HG03565 (cell line): ENCODE measurements around the gene MAML2.

Experiments used
- ATAC-seq: cut with Tn5 transposase; IDR thresholded peaks from one replicate; pipeline ENCODE4 v1.9.1; 2021; ENCODE audit warnings: mild to moderate bottlenecking, moderate library complexity; ENCODE audit not compliant: unreplicated experiment

The MAML2 gene

GRCh38 chr11:96318850-96319249 is 24.1 kb downstream of the MAML2 start:
- ATAC-seq: no peak

- ATAC-seq: no peak
Measured at GRCh38 chr11:96318399-96318798, 24.6 kb downstream of the MAML2 start.

DNA sequence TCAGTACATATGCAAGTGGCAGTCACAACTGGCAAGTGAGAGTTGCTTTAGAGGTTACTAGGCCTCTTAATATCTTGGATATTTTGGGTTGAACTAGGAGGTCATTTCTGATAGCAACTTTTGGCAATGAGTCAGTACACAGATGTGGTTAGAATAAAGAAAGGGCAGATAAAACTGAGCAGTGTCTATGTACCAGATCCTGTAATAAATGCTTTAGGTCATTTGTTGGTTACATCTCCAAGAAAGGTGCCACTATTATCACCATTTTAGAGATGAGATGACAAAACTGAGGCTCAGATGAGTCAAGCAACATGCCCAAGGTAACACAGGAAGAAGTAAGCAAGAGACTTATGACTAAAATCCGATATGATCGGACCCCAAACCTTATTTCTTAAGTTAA is 25.0 kb downstream of the MAML2 start:
- ATAC-seq: no peak

- no peak for ATAC-seq
Measured at GRCh38 chr11:96317571-96317970, 25.4 kb downstream of the MAML2 start.

GRCh38 chr11:96316869-96317268 is 26.1 kb downstream of the MAML2 start:
- ATAC-seq: no peak

- ATAC-seq: no peak
Measured at GRCh38 chr11:96315476-96315875, 27.5 kb downstream of the MAML2 start.

GRCh38 chr11:96314326-96315020 is 28.5 kb downstream of the MAML2 start:
- no peak for ATAC-seq

- no peak for ATAC-seq
Measured at GRCh38 chr11:96313163-96313562, 29.8 kb downstream of the MAML2 start.

DNA sequence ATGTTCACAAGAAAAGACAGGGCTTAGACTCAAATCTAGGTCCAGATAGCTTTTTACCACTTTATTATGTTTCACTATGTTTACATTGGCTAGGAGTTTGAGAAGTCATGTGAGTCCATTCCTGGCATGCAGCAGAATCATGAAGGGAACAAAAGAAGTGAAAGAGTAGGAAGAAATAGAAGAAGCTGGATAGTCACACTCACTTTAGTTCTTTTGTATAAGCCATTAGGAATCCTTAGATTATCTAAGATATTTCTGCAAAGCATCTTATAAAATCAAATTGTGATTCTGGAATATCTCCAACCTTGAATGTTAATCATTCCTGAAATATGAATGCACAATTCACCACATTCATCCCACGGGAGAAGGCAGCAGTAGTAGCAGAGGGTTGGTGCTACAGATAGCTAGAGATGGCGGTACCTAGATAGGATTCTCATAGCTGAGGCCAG is 31.9 kb downstream of the MAML2 start:
- no peak for ATAC-seq

GRCh38 chr11:96310236-96310635 is 32.8 kb downstream of the MAML2 start:
- no peak for ATAC-seq

- ATAC-seq: no peak
Measured at GRCh38 chr11:96309643-96310017, 33.4 kb downstream of the MAML2 start.

GRCh38 chr11:96309016-96309642 is 33.9 kb downstream of the MAML2 start:
- no peak for ATAC-seq

DNA sequence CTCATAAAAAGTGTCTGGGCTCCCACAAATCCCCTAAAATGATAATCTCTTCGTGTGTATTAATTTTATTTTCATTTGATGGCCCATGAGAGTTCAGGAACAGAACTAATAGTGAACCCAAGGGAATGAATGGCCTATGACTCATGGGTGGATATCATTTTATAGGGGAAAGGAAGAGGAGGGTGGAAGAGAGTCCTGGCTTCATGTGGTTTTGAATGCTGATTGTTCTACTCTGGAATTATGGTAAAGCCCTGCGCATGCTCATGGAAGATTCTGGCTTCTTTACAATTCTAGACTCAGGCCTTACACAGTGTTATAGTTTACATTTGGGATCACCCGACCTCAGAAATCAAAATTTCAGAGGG is 35.2 kb downstream of the MAML2 start:
- no peak for ATAC-seq

DNA sequence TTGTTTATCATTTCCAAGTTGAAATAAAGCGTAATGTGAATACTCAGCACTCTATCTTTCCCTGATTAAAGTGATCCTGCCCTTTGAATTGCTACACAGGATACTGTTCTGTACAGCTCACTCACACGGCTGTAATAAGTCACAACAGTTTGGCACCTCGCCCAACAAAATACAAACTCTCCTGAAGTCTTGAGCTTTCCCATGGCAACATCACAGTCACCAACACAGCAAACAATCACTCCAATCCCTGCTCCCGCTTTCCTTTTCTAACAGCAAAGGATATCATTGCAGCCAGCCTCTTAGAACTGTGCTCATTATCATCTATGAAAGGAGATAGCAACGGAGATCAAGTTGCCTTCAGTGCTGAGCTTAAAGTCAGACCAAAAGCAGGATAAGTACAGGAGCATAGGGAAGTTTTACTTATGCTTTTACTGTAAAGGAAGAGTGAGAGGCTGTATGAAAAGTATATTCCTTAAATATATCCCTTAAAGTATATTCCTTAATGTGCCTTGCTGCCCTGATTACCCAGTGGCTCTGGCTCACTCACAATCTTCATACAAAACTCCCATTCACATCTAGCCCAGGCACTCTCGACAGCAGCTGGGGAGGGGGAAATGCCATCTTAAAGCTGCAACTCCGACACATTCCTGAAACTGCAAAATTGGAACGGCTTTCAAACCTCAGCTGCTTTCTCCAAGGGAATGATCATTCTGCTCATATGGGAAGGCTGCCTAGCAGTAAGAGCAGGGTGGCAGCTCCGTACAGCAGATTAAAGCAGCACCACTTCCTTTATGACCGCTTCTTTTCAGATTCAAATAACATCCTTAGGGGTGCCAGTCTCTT is 35.8 kb downstream of the MAML2 start:
- no peak for ATAC-seq

DNA sequence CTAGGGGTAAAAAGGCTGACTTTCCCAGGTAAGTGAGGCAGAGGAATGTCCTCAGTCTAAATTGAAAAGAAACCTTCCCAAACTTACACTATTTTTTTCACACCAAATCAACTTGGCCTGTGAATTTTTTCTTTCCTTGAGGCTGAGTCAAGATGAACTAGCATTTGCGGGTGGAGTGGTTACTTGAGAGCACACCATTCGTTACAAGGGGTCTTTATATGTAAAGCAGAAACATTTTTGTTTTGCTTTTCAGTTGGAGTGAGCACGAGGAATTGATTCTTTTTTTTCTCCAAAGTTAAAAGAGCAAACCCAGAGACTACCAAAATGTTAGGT is 36.4 kb downstream of the MAML2 start:
- no peak for ATAC-seq

DNA sequence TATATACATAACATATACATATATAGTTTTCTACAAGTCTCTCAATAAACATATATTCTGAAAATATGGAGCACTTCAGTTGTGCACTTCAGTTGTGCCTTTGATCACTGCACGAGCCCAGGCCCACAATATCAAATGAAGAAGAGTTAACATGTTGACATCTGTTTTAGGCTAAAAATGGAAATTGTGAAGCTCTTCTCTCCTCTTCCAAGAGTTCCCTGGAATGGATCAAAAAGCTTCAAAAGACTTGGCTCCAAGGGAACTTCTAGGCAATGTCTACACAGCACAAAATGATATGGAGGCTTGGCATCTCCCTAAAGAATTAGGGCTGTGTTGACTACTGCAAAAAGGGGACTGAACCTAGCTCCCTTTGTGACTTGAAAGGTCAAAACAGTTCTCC is 36.9 kb downstream of the MAML2 start:
- ATAC-seq: no peak

DNA sequence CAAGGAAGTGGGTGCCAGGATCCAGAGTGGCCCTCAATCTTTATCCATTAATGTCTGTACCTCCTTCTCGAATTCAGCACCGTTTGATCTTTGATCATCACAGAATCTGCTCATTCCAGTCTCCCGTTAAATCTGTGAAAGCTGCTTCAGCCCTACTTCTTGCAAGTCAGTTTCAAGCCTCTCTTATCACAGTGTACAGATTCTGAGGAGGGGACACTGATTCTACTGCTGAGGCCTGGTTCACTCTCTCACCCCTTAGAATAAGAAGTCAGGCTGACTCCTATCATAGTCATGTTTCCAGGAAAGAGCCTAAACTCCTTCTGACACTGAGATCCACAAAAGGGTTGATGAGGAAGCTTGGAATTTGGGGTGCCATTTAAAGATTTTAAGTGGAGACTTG is 39.0 kb downstream of the MAML2 start:
- no peak for ATAC-seq

- no peak for ATAC-seq
Measured at GRCh38 chr11:96303064-96303463, 39.9 kb downstream of the MAML2 start.

DNA sequence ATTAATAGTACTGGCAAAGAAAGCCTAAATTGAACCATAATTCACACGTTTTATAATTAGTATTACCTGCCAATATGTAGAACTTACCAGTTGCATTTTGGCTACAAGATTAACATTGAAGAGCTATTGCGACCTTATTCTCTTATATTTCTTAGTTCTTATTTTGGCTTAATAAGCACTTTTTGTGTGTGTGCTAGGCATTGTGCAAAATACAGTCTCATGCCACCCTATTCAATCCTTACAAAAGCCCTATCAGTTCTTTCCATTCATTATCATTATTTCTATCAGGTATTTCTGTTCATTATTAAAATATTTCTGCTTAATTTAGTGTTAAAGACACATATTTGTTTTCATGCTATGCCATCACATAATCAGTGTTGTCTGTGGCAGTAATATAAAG is 41.2 kb downstream of the MAML2 start:
- ATAC-seq: no peak

DNA sequence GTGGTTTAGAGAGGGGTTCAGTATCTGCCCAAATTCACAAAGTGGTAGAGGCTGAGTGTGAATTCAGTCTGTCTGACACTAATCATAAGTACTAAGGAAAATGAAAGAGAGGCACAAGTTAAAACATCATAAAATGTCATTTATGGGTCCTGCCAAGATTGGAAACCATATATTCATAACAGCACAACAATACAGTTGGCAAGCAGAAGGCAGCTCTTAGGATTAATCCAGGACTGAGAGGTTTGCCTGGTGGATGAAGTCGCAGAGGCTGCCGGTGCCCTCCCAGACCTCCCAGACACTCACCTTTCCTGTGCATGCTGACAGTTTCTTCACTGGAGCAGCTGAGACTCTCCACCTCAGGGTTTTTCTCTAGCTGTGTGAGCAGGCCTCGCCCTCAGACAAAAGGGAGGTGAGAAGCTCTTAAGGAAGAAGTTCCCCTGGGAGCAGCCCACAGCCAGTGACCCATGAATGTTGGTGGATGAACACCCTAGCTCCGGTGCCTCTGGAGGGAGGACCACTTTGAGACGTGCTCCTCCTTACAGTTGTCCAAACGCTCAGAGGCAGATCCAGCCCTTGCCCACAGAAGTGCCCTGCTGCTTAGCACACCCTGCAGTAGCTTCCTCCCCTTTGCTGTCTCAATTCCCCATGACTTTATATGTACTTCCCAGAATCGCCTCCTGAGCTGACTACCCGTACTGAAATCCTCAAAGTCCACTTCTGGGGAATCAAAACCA is 43.7 kb downstream of the MAML2 start:
- no peak for ATAC-seq

GRCh38 chr11:96295369-96295768 is 47.6 kb downstream of the MAML2 start:
- no peak for ATAC-seq
